GM08714 (cell line): Measurements from ENCODE around the gene ALCAM.

Experiments
- H3K4me3 ChIP-seq: fragments of 200-500 bp; sonication (Bioruptor generic); 2 replicates; pipeline ENCODE4 v1.5.1; 2014; ENCODE audit warnings: mild to moderate bottlenecking, low read length, inconsistent platforms
- ZNF274 ChIP-seq: IDR thresholded peaks from 2 replicates; pipeline ENCODE4 v1.6.1; 2012; ENCODE audit warnings: mild to moderate bottlenecking, low read depth, low read length

ALCAM gene

DNA sequence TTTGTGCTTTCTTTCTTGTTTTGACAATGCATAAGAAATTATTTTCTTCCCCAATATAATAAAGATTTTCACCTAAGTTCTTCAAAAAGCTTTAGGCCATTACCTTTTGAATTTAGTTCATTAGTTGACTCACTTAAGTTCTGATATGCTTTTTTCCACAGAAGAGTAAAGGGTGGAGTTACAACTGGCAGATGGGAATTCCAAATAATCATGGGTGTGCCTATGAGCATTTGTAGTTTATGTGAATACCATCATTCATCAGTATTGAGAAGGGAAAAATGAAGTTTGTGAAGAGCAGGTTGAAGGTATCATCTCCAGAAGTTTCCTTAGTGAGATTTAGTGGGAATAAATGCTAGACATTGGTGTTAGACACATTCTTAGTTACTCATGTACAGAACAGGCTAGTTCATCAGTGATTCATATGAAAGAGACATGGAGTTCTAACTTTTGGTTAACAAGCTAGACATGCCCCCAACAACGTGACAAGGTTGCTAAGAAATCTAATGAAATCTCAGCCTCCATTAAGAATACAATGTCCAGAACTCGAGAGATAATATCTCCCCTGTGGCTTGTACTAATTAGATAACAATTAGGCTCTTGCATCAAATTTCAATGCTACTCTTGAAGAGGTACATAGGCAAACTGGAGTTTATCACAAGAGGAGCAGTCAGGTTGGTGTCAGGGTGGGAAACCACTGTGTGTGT is 16.9 kb upstream of the ALCAM start:
- no peak overlapping the region for H3K4me3 ChIP-seq
- no peak for TF ChIP-seq ZNF274

DNA sequence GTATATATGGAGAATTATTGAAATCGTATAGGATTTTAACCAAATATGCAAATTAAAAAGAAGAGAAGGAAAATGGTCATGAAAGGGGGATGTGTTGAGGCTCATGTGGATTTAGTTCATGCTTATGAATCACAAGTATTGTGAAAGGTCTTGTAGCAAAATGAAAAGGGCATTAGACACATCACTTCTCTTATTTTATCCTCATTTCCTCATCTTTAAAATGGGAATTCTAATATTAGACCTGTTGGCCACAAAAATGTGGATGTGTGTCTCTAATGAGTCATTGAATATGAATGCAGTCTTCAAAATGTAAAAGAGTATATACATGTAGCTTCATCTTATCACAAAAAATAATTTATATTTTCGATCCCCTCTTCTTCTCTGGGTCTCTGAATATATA is 14.9 kb upstream of the ALCAM start:
- no peak for TF ChIP-seq ZNF274
- H3K4me3 ChIP-seq: no peak overlapping the region

DNA sequence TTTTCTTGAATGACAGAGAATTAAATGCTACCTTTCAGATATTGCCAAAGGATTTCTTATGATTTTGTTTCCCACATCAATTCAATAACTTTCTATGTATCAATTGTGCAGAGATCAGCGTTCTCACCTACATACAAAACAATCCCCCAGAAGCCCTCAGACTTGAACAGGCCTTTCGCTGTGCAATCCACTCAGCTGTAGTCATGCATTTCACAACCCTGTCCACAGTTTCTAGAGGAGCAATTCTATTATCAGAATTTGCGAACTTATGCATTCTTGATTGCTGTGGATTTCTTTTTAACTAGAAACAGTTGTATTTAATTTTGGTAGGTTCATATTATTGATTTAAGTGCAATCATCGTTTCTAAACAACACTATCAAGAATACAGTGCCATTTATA is 13.7 kb upstream of the ALCAM start:
- H3K4me3 ChIP-seq: no peak overlapping the region
- TF ChIP-seq ZNF274: no peak

DNA sequence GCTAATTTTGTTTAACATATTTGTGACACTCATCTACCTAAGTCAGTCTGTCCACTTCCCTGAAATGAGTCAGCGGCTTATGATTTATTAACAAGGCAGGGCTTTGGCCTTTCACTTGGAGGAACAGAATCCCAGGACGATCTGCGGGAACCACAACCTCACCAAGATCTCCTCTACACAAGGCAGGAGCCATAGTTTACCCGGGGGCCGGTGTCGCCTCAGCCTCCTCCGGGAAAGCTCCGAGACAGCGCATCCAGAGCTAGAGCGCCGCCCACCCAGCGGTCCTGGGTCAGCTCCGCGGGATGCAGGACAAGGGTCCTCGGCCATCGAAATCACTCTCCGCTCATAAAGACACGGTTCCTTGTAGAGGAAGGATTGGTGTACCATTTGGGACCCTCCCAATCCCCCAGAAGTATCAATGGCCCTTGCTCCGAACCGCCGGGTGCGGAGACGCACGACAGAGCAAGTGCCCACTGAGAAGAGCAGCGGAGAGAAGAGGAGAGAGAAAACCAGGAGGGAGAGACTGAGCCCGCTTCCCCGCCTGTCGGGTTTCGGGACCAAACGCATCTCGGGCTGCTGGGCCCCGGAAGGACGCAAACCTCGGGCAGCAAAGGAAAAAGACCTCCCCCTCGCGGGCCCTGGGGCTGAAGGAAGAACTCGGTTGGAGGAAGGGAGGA is 13.1 kb upstream of the ALCAM start:
- TF ChIP-seq ZNF274: no peak
- peak overlapping the region; percentile 21; the same call in 1 of the 2 replicates for H3K4me3 ChIP-seq

GRCh38 chr3:105354429-105354828 is 12.3 kb upstream of the ALCAM start:
- TF ChIP-seq ZNF274: no peak
- H3K4me3 ChIP-seq: no peak overlapping the region

- H3K4me3 ChIP-seq: no peak overlapping the region
- TF ChIP-seq ZNF274: no peak
Measured at GRCh38 chr3:105355408-105356061, 11.2 kb upstream of the ALCAM start.

DNA sequence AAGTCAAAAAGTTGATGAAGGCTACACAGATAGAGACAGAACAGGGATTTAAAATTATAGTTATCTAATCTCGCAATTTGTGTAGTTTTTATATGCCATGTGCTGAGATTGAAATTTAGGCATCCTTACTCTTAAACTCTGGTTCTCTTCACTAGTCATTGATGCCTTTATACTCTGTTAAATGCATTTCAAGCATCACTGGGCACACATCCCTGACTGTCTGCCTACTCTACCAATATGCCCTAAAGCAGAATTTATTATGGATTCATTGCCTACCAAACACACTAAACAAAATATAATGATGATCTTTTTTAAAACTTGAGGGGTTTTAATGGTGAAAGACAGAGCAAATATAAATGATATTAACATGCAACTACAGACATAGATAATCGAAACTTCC is 10.3 kb upstream of the ALCAM start:
- TF ChIP-seq ZNF274: no peak
- H3K4me3 ChIP-seq: no peak overlapping the region

GRCh38 chr3:105356988-105357387 is 9.7 kb upstream of the ALCAM start:
- H3K4me3 ChIP-seq: no peak overlapping the region

GRCh38 chr3:105359098-105359762 is 7.5 kb upstream of the ALCAM start:
- no peak overlapping the region for H3K4me3 ChIP-seq
- no peak for TF ChIP-seq ZNF274

More at GRCh38 chr3:105356988-105357387, 9.7 kb upstream of the ALCAM start:
- no peak for TF ChIP-seq ZNF274

DNA sequence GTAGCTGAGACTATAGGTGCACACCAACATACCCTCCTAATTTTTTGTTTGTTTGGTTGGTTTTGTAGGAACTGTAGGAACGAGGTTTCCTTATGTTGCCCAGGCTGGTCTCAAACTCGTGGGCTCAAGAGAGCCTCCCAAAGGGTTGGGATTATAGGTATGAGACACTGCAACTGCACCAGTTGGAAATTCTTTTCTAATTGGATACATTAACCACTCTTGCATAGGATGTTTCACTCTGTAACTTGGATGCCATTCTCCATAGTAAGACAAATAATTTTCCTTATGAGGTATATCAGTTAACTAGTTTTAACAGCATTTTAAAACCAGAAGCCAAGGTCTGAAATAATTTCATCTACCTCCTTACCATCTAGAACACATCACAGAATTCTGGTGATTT is 6.7 kb upstream of the ALCAM start:
- no peak for TF ChIP-seq ZNF274
- no peak overlapping the region for H3K4me3 ChIP-seq

DNA sequence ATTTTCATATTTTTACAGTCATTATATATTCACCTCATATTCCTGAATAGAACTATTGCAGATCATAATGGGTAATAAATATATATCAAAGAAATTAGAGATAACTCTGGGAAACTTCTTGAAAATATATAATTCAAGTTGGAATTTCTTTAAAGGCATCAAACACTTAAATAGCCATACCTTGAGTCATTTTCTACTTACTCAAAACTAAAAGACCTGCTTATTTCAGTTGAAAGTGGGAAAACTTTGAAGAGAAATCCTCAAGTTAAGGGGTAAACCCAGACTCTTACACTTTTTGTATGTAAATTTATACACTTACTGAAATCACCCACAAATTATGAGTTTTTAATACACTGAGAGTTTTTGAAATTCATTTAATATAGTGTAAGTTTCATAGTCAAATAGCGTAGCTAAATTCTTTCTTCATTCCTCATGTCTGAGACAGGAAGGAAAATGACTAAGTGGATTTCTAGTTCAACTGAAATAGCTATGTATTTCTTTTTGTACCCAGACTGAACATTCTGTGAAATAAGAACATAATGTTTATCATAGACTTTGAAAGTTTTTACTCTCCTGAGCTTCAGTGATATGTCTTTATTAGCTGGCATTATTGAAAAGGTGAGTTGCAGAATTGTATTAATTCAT is 4.6 kb upstream of the ALCAM start:
- no peak for TF ChIP-seq ZNF274
- H3K4me3 ChIP-seq: no peak overlapping the region

- no peak overlapping the region for H3K4me3 ChIP-seq
- TF ChIP-seq ZNF274: no peak
Measured at GRCh38 chr3:105364128-105364527, 2.6 kb upstream of the ALCAM start.

- no peak overlapping the region for H3K4me3 ChIP-seq
- no peak for TF ChIP-seq ZNF274
Measured at GRCh38 chr3:105365081-105365390, 1.7 kb upstream of the ALCAM start.

DNA sequence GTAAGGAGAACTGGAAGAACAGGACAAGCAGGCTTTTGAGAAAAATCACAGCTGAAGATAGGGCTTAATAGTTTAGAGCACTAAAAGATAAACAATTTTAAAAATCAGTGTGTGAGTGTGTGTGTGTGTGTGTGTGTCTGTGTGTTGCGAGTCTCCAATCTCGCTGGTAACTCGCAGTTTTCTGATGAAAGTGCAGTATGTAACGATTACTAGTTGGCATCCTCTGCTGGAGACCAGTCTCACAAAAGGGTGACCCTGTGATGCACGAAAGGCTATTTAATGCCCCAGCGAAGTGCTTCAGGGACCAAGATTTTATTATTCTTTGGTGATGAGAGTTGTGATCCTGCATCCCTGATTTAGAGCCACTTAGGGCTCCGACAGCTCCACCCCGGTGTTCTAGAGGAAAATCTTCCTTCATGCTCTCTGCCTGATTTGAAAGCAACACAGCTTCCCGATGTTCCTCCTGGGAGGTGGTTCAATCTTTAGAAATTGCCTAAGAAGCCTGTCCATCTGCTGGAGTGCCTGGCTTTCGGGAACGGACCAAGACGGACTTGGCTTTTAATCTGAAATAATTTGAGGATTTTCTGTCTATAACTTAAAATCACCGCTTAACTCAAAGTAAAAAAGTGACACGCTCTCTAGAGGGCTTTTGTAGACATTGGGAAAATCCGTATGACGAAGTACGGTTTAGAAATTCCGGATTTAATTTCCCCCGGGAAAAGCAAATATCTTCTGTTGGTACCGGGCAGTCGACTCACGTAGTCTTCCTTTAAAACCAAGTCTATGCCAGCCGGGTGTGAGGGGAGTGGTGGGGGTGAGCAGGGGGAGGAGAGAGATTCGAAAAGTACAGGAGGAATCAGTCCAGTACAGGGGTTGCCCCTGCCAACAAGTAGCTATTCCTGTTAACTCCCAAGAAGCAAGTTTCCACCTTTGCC is 1.1 kb upstream of the ALCAM start:
- H3K4me3 ChIP-seq: peak overlapping the region; percentile 90
- TF ChIP-seq ZNF274: no peak
